COLO668 (cell line): ENCODE results near the gene RGS19.
A peak's percentile ranks its signal among the peaks of the same experiment; 100 is the strongest.

Experiments used
- DNase-seq: peaks from one replicate; lab custom pipeline; 2025; ENCODE audit not compliant: unreplicated experiment; lab: John Stamatoyannopoulos, UW

The RGS19 gene

GRCh38 chr20:64050261-64051032 is 28.9 kb downstream of the RGS19 start:
- no peak for DNase-seq

GRCh38 chr20:64049878-64050260 is 29.4 kb downstream of the RGS19 start:
- DNase-seq = no peak

GRCh38 chr20:64049060-64049877 is 30.0 kb downstream of the RGS19 start, which contains the start of gene SOX18:
TSS of gene SOX18 (minus strand) at chr20:64049639. CDS start at chr20:64049516, 123 bp downstream.
- peak; percentile 53 for DNase-seq

GRCh38 chr20:64048402-64049044 is 30.8 kb downstream of the RGS19 start:
- peak; percentile 14 for DNase-seq

GRCh38 chr20:64047968-64048401 is 31.3 kb downstream of the RGS19 start:
- DNase-seq = peak; percentile 43

GRCh38 chr20:64047046-64047389 is 32.3 kb downstream of the RGS19 start:
- DNase-seq = no peak

GRCh38 chr20:64045346-64046011 is 33.8 kb downstream of the RGS19 start:
- no peak for DNase-seq

- no peak for DNase-seq
Measured at GRCh38 chr20:64044484-64045247, 34.7 kb downstream of the RGS19 start.

- no peak for DNase-seq
Measured at GRCh38 chr20:64043768-64044167, 35.5 kb downstream of the RGS19 start.

GRCh38 chr20:64042054-64042781 is 37.1 kb downstream of the RGS19 start:
- peak; percentile 23 for DNase-seq

- no peak for DNase-seq
Measured at GRCh38 chr20:64041781-64042053, 37.6 kb downstream of the RGS19 start.

- DNase-seq = no peak
Measured at GRCh38 chr20:64041040-64041780, 38.1 kb downstream of the RGS19 start.

- DNase-seq = no peak
Measured at GRCh38 chr20:64040231-64041039, 38.9 kb downstream of the RGS19 start.

GRCh38 chr20:64039293-64040160 is 39.8 kb downstream of the RGS19 start:
- DNase-seq = peak; percentile 31

- DNase-seq = peak; percentile 88
Measured at GRCh38 chr20:64038565-64039292, 40.6 kb downstream of the RGS19 start.

- peak; percentile 78 for DNase-seq
Measured at GRCh38 chr20:64038224-64038564, 41.1 kb downstream of the RGS19 start.
